Measurements from ENCODE around the gene TRERF1.

DNA sequence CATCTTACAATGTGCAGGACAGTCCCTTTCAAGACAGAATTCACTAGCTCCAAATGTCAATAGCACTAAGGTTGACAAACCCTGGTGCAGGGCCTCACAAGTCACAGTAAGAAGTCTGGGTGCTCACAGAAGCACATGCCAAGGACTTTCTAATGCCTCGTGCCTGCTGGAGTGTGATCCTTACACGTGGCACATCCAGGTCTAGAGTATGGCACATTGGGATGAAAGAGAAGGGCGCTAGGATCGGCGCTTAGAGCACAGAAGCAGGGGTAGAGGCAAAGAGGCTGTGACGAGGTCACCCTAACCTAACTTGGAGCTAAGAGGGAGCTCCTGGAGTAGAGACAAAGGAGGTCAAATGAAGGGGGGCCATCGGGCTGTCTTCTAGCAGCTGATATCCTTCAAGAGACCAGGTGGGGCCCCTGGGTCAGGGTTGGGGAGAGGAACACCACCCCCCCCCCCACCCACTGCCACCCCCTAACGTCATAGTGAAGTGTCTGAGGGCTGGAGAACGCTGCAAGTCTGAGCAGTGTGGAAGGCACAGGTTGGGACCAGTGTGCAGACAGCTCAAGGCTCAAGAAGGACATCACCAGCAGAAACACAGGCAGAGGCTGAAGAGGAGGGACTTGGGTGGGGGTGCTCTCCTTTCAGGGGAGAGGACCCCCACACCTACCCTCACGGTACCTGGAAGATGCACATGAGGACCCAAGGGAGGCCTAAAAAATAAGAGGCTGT lies 136.3 kb downstream of the TRERF1 start:
- TF ChIP-seq POLR2AphosphoS5 (IDR thresholded peaks at IDR 0.05; ENCODE audit: borderline replicate concordance, low read depth, low read length) (no peak), EZH2 (IDR thresholded peaks at IDR 0.05) (no peak), FOXP2 (optimal IDR thresholded peaks at IDR 0.05; ENCODE audit: control extremely low read depth, extremely low read length, insufficient read depth) (no peak)

Data from SK-N-MC (cell line).